ENCODE data around the gene GJD4.

DNA sequence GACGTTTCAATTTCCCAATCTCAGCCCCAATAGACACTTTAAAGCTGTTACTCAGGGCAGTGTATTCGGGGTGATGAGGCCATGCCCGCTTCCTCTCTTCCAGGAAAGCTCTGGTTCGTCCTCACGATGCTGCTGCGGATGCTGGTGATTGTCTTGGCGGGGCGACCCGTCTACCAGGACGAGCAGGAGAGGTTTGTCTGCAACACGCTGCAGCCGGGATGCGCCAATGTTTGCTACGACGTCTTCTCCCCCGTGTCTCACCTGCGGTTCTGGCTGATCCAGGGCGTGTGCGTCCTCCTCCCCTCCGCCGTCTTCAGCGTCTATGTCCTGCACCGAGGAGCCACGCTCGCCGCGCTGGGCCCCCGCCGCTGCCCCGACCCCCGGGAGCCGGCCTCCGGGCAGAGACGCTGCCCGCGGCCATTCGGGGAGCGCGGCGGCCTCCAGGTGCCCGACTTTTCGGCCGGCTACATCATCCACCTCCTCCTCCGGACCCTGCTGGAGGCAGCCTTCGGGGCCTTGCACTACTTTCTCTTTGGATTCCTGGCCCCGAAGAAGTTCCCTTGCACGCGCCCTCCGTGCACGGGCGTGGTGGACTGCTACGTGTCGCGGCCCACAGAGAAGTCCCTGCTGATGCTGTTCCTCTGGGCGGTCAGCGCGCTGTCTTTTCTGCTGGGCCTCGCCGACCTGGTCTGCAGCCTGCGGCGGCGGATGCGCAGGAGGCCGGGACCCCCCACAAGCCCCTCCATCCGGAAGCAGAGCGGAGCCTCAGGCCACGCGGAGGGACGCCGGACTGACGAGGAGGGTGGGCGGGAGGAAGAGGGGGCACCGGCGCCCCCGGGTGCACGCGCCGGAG, 2.6 kb downstream of the GJD4 start:
- TF ChIP-seq, protein P1, sequence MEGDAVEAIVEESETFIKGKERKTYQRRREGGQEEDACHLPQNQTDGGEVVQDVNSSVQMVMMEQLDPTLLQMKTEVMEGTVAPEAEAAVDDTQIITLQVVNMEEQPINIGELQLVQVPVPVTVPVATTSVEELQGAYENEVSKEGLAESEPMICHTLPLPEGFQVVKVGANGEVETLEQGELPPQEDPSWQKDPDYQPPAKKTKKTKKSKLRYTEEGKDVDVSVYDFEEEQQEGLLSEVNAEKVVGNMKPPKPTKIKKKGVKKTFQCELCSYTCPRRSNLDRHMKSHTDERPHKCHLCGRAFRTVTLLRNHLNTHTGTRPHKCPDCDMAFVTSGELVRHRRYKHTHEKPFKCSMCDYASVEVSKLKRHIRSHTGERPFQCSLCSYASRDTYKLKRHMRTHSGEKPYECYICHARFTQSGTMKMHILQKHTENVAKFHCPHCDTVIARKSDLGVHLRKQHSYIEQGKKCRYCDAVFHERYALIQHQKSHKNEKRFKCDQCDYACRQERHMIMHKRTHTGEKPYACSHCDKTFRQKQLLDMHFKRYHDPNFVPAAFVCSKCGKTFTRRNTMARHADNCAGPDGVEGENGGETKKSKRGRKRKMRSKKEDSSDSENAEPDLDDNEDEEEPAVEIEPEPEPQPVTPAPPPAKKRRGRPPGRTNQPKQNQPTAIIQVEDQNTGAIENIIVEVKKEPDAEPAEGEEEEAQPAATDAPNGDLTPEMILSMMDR (IDR thresholded peaks at IDR 0.05) = no peak
- TF ChIP-seq POLR2A (IDR thresholded peaks at IDR 0.05) = no peak
